ENCODE data around the gene NCKAP5. TPM values are rescaled to one million over a fixed set of nuclear protein-coding genes. Genes with fewer than 3 reads are reported as not detected.

Gene NCKAP5
- total RNA-seq, 1 donor from 2014 or later, result 7.7 TPM

- no peak for DNase-seq (ENCODE audit: extremely low spot score, unreplicated experiment)
- H3K9me3 Mint-ChIP-seq, result no peaks in the 10 kb centered on the region
- no peaks in the 10 kb centered on the region for H3K27me3 Mint-ChIP-seq
- TF ChIP-seq CTCF (conservative IDR thresholded peaks at IDR 0.05), result no peak
- no peaks in the 10 kb centered on the region for H3K4me1 Mint-ChIP-seq (ENCODE audit: unreplicated experiment)
- no peaks in the 10 kb centered on the region for H3K36me3 Mint-ChIP-seq
- no peak overlapping the region for H3K27ac Mint-ChIP-seq
- no peak overlapping the region for H3K4me3 Mint-ChIP-seq
These were observed 843.1 kb downstream of the NCKAP5 start for GRCh38 chr2:132725148-132725547.

GRCh38 chr2:132721938-132722337, 846.3 kb downstream of the NCKAP5 start:
- Mint-ChIP-seq H3K4me1 (ENCODE audit: unreplicated experiment) (no peaks in the 10 kb centered on the region), H3K27me3 (no peaks in the 10 kb centered on the region), H3K36me3 (no peaks in the 10 kb centered on the region), H3K4me3 (no peak overlapping the region), H3K9me3 (no peaks in the 10 kb centered on the region), H3K27ac (no peak overlapping the region)
- no peak for DNase-seq (ENCODE audit: extremely low spot score, unreplicated experiment)
- TF ChIP-seq CTCF (conservative IDR thresholded peaks at IDR 0.05), result no peak

- H3K9me3 Mint-ChIP-seq, result no peaks in the 10 kb centered on the region
- no peak overlapping the region for H3K27ac Mint-ChIP-seq
- H3K27me3 Mint-ChIP-seq, result no peaks in the 10 kb centered on the region
- no peaks in the 10 kb centered on the region for H3K36me3 Mint-ChIP-seq
- no peak overlapping the region for H3K4me3 Mint-ChIP-seq
- peaks cover 6% of the 10 kb centered on the region for H3K4me1 Mint-ChIP-seq (ENCODE audit: unreplicated experiment)
- TF ChIP-seq CTCF (conservative IDR thresholded peaks at IDR 0.05), result no peak
- no peak for DNase-seq (ENCODE audit: extremely low spot score, unreplicated experiment)
These were observed 847.9 kb downstream of the NCKAP5 start for GRCh38 chr2:132720393-132720792.

GRCh38 chr2:132719480-132719879, 848.8 kb downstream of the NCKAP5 start:
- peaks cover 6% of the 10 kb centered on the region for H3K4me1 Mint-ChIP-seq (ENCODE audit: unreplicated experiment)
- H3K27ac Mint-ChIP-seq, result no peak overlapping the region
- no peaks in the 10 kb centered on the region for H3K36me3 Mint-ChIP-seq
- no peak overlapping the region for H3K4me3 Mint-ChIP-seq
- H3K27me3 Mint-ChIP-seq, result peaks cover 3% of the 10 kb centered on the region
- no peak for DNase-seq (ENCODE audit: extremely low spot score, unreplicated experiment)
- H3K9me3 Mint-ChIP-seq, result no peaks in the 10 kb centered on the region
- no peak for TF ChIP-seq CTCF (conservative IDR thresholded peaks at IDR 0.05)

- DNase-seq (ENCODE audit: extremely low spot score, unreplicated experiment), result no peak
These were observed 851.3 kb downstream of the NCKAP5 start for GRCh38 chr2:132716954-132717353.

More at GRCh38 chr2:132716954-132717353, 851.3 kb downstream of the NCKAP5 start:
- no peaks in the 10 kb centered on the region for H3K36me3 Mint-ChIP-seq
- H3K9me3 Mint-ChIP-seq, result no peaks in the 10 kb centered on the region
- no peak overlapping the region for H3K27ac Mint-ChIP-seq
- no peak for TF ChIP-seq CTCF (conservative IDR thresholded peaks at IDR 0.05)
- peaks cover 3% of the 10 kb centered on the region for H3K27me3 Mint-ChIP-seq
- H3K4me1 Mint-ChIP-seq (ENCODE audit: unreplicated experiment), result peaks cover 6% of the 10 kb centered on the region
- no peak overlapping the region for H3K4me3 Mint-ChIP-seq
